GM12891 (cell line): Measurements from ENCODE around the gene CZIB.

Experiments
- PAX5 ChIP-seq: IDR thresholded peaks from 2 replicates; pipeline ENCODE4 v1.6.1; 2011; ENCODE audit warnings: low read length, moderate library complexity, mild to moderate bottlenecking; ENCODE audit not compliant: insufficient read depth, severe bottlenecking
- POLR2A ChIP-seq: IDR thresholded peaks from 2 replicates; pipeline ENCODE4 v1.6.1; 2011; ENCODE audit warnings: low read depth, low read length, control low read depth
- POLR2AphosphoS5 ChIP-seq: IDR thresholded peaks from 2 replicates; pipeline ENCODE4 v1.6.1; 2011; ENCODE audit warnings: low read depth, low read length, control low read depth
- POU2F2 ChIP-seq: IDR thresholded peaks from 2 replicates; pipeline ENCODE4 v1.6.1; 2011; ENCODE audit warnings: low read depth, mild to moderate bottlenecking, control low read depth, low read length, moderate library complexity
- SPI1 ChIP-seq: IDR thresholded peaks from 2 replicates; pipeline ENCODE4 v1.6.1; 2011; ENCODE audit warnings: low read depth, low read length, control low read depth

DNA sequence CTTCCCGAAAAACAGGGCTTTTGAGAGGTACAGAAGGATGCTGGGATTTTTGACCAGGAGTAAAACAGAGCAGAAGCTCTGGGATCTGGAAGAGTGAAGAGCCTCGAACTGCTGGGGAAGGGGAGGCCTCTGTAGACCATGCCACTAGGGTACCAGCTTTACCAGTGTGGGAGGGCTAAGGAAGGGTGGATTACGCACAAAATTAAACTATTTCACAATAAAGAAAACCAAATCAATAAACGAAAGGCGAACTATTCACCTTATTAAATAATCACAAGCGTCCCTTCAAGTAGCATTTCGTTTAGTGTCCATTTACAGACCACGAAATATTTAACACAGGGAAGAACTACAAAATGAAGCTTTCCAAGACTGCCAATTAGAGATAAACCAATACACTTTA, 723 bp downstream of the CZIB start:
- TF ChIP-seq SPI1, result no peak
- TF ChIP-seq POLR2A, result no peak
- no peak for TF ChIP-seq POLR2AphosphoS5
- no peak for TF ChIP-seq POU2F2
- TF ChIP-seq PAX5, result no peak
